ENCODE results near the gene ACOT7. TPM values are rescaled to one million over a fixed set of nuclear protein-coding genes. Genes with fewer than 3 reads are reported as not detected.

Gene ACOT7
- total RNA-seq, 2 experiments from 2014 or later, result 5.3 to 5.4 TPM

DNA sequence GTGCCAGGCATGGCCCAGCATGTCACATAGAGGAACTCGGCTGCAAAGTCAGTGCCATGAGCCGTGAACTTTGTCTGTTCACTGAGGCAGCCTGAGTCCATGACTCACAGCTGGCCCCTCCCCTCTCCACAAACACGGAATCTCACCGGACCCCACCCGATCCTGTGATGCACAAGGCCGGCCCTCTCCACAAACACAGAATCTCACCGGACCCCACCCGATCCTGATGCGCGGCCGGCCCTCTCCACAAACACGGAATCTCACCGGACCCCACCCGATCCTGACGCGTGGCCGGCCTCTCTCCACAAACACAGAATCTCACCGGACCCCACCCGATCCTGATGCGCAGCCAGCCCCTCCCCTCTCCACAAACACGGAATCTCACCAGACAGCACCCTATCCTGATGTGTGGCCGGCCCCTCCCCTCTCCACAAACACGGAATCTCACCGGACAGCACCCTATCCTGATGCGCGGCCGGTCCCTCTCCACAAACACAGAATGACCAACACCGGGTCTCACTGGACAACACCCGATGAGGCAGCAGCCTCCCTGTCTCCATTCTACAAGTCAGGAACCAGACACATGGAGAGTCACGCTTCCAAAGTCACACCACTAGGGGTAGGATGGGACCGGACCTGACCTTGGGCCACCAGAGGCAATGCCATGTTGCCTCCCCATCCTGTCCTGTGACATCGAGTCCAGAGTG, 93.1 kb downstream of the ACOT7 start:
- TF ChIP-seq, protein P1, sequence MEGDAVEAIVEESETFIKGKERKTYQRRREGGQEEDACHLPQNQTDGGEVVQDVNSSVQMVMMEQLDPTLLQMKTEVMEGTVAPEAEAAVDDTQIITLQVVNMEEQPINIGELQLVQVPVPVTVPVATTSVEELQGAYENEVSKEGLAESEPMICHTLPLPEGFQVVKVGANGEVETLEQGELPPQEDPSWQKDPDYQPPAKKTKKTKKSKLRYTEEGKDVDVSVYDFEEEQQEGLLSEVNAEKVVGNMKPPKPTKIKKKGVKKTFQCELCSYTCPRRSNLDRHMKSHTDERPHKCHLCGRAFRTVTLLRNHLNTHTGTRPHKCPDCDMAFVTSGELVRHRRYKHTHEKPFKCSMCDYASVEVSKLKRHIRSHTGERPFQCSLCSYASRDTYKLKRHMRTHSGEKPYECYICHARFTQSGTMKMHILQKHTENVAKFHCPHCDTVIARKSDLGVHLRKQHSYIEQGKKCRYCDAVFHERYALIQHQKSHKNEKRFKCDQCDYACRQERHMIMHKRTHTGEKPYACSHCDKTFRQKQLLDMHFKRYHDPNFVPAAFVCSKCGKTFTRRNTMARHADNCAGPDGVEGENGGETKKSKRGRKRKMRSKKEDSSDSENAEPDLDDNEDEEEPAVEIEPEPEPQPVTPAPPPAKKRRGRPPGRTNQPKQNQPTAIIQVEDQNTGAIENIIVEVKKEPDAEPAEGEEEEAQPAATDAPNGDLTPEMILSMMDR (IDR thresholded peaks at IDR 0.05), result no peak
- no peaks in the 10 kb centered on the region for H3K4me1 ChIP-seq (ENCODE audit: insufficient read depth, low read length)
- no peaks in the 10 kb centered on the region for H3K9me3 ChIP-seq (ENCODE audit: control insufficient read depth in 1 of 2, insufficient read depth in 1 of 2, low read length in 2 of 2)
- no peaks in the 10 kb centered on the region for H3K36me3 ChIP-seq (ENCODE audit: insufficient read depth, low read length)
- H3K27ac ChIP-seq (ENCODE audit: low read depth in 1 of 2, low read length in 2 of 2), result no peak overlapping the region
- H3K4me3 ChIP-seq (ENCODE audit: low read length), result no peak overlapping the region
- intact Hi-C loops (cut with DNase I, micrococcal nuclease), result no loop called here
- ATAC-seq (ENCODE audit: poor library complexity), result no peak
- no peaks in the 10 kb centered on the region for H3K27me3 ChIP-seq (ENCODE audit: control insufficient read depth in 1 of 2, insufficient read depth in 2 of 2, low read length in 2 of 2)
- Mint-ChIP-seq H3K4me1 (ENCODE audit: low read depth) (no peaks in the 10 kb centered on the region), H3K4me3 (no peak overlapping the region), H3K9me3 (no peaks in the 10 kb centered on the region), H3K27ac (no peak overlapping the region), H3K36me3 (ENCODE audit: low read depth) (no peaks in the 10 kb centered on the region), H3K27me3 (no peaks in the 10 kb centered on the region)
- ChIA-PET POLR2A (no interaction called here), CTCF (no interaction called here)
- DNase-seq, result no peak

DNA sequence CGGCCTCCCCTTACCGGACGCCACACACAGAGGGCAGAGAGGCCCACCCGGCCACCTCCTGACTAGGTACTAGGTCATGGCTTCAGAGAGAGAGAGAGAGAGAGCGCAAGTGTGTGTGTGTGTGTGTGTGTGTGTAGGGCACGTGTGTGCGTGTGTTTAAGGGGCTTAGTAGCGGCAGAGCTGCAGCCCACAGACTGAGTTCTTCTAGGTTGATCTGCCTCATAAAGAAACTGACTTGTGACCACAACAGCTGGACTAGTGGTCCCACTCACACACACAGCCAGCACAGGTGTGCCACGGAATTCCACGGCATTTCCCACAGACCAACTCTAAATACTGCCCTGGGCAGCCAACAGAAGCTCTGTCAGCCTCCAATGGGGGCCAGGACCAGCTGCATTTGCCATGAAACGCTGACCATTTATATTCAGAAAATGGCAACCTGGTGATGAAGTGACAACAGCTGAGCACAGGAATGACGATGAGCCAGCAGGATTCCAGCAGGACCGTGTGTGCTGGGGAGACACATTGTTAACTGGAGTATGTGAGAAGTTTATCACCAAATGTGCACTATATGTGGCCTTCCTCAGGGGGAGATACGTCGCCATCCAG, 93.9 kb downstream of the ACOT7 start:
- H3K27me3 ChIP-seq (ENCODE audit: control insufficient read depth in 1 of 2, insufficient read depth in 2 of 2, low read length in 2 of 2), result no peaks in the 10 kb centered on the region
- Mint-ChIP-seq H3K4me1 (ENCODE audit: low read depth) (no peaks in the 10 kb centered on the region), H3K36me3 (ENCODE audit: low read depth) (no peaks in the 10 kb centered on the region), H3K9me3 (no peaks in the 10 kb centered on the region), H3K27ac (no peak overlapping the region), H3K27me3 (no peaks in the 10 kb centered on the region), H3K4me3 (no peak overlapping the region)
- no peaks in the 10 kb centered on the region for H3K36me3 ChIP-seq (ENCODE audit: insufficient read depth, low read length)
- no peaks in the 10 kb centered on the region for H3K9me3 ChIP-seq (ENCODE audit: control insufficient read depth in 1 of 2, insufficient read depth in 1 of 2, low read length in 2 of 2)
- no peak for DNase-seq
- POLR2A ChIA-PET, result no interaction called here
- CTCF ChIA-PET, result no interaction called here
- H3K27ac ChIP-seq (ENCODE audit: low read depth in 1 of 2, low read length in 2 of 2), result no peak overlapping the region
- intact Hi-C loops (cut with DNase I, micrococcal nuclease), result no loop called here
- TF ChIP-seq, protein P1 (IDR thresholded peaks at IDR 0.05), result no peak
- no peak for ATAC-seq (ENCODE audit: poor library complexity)
- no peak overlapping the region for H3K4me3 ChIP-seq (ENCODE audit: low read length)
- no peaks in the 10 kb centered on the region for H3K4me1 ChIP-seq (ENCODE audit: insufficient read depth, low read length)

DNA sequence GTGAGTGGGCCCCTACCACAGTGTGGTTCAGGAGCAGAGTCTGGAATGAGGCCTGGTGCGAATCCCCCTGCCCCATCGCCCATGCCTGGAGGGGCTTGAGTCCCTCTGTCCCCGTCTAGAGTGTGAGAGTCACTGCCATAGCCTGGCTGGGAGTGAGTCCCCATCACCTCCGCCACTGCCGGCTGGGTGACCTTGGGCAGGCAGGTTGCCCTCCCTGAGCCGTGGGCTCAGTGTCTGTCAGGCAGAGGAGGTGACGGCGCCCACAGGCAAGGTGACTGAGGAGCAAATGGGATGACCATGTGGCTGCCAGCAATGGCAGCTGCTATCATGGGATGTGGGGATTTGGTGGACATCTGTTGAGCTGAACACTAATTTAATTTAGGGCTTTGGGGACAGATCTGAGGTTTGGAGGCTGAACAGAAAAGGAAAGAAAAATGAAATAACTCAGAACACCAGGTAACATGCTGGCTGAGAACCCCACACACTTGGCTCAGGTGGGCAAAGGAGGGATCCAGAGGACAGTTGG, 94.6 kb downstream of the ACOT7 start:
- POLR2A ChIA-PET, result no interaction called here
- Mint-ChIP-seq H3K27ac (no peak overlapping the region), H3K27me3 (no peaks in the 10 kb centered on the region), H3K4me1 (ENCODE audit: low read depth) (no peaks in the 10 kb centered on the region), H3K36me3 (ENCODE audit: low read depth) (peaks cover under 1% of the 10 kb centered on the region), H3K4me3 (no peak overlapping the region), H3K9me3 (no peaks in the 10 kb centered on the region)
- no peaks in the 10 kb centered on the region for H3K36me3 ChIP-seq (ENCODE audit: insufficient read depth, low read length)
- H3K27ac ChIP-seq (ENCODE audit: low read depth in 1 of 2, low read length in 2 of 2), result no peak overlapping the region
- CTCF ChIA-PET, result no interaction called here
- no peaks in the 10 kb centered on the region for H3K9me3 ChIP-seq (ENCODE audit: control insufficient read depth in 1 of 2, insufficient read depth in 1 of 2, low read length in 2 of 2)
- no peak overlapping the region for H3K4me3 ChIP-seq (ENCODE audit: low read length)
- H3K4me1 ChIP-seq (ENCODE audit: insufficient read depth, low read length), result no peaks in the 10 kb centered on the region
- intact Hi-C loops (cut with DNase I, micrococcal nuclease), result no loop called here
- TF ChIP-seq, protein P1 (IDR thresholded peaks at IDR 0.05), result no peak
- ATAC-seq (ENCODE audit: poor library complexity) (no peak), DNase-seq (no peak)
- H3K27me3 ChIP-seq (ENCODE audit: control insufficient read depth in 1 of 2, insufficient read depth in 2 of 2, low read length in 2 of 2), result no peaks in the 10 kb centered on the region

All from CD4-positive, alpha-beta T cell (primary cell).